Astrocyte (in vitro differentiated cells and primary cell): ENCODE data around the gene ESRP2. TPM values are rescaled to one million over a fixed set of nuclear protein-coding genes. Genes with fewer than 3 reads are reported as not detected.

ENCODE experiments used
- DNase-seq: peaks from one replicate; pipeline ENCODE4 v3.0.0-alpha.2; 2010; ENCODE audit warnings: low read depth
- FAIRE-seq: peaks from 2 replicates; lab custom pipeline; 2011; peaks lifted over from hg19 to GRCh38; lab: Jason Lieb, UNC
- H2AFZ ChIP-seq: 2 replicates; pipeline ENCODE4 v1.6.0; 2012; ENCODE audit warnings: low read depth, low read length, inconsistent platforms
- H3K27ac ChIP-seq: 2 replicates; pipeline ENCODE4 v1.5.1; 2011; ENCODE audit warnings: low read depth, low read length, inconsistent platforms
- H3K27me3 ChIP-seq: 2 replicates; pipeline ENCODE4 v1.6.0; 2011; ENCODE audit warnings: low read length, inconsistent platforms; ENCODE audit not compliant: insufficient read depth
- H3K36me3 ChIP-seq: 2 replicates; pipeline ENCODE4 v1.5.1; 2011; ENCODE audit warnings: low read length, inconsistent platforms; ENCODE audit not compliant: insufficient read depth
- H3K4me1 ChIP-seq: 2 replicates; pipeline ENCODE4 v1.5.1; 2011; ENCODE audit warnings: low read length, inconsistent platforms; ENCODE audit not compliant: insufficient read depth
- H3K4me2 ChIP-seq: 2 replicates; pipeline ENCODE4 v1.6.0; 2012; ENCODE audit warnings: low read length, inconsistent platforms
- H3K4me3 ChIP-seq: 2 replicates; pipeline ENCODE4 v1.5.1; 2011; ENCODE audit warnings: low read depth, mild to moderate bottlenecking, low read length, inconsistent platforms; ENCODE audit not compliant: insufficient read depth
- H3K79me2 ChIP-seq: 2 replicates; pipeline ENCODE4 v1.6.0; 2012; ENCODE audit warnings: mild to moderate bottlenecking, low read length, inconsistent platforms; ENCODE audit not compliant: insufficient read depth
- H3K9ac ChIP-seq: 2 replicates; pipeline ENCODE4 v1.6.0; 2012; ENCODE audit warnings: mild to moderate bottlenecking, low read length, inconsistent platforms
- H3K9me3 ChIP-seq: 2 replicates; pipeline ENCODE4 v1.5.1; 2012; ENCODE audit warnings: low read depth, mild to moderate bottlenecking, low read length, inconsistent platforms; ENCODE audit not compliant: insufficient read depth
- H4K20me1 ChIP-seq: 2 replicates; pipeline ENCODE4 v1.6.0; 2012; ENCODE audit warnings: low read length, inconsistent platforms; ENCODE audit not compliant: insufficient read depth
- H3K27ac Mint-ChIP-seq: one replicate; pipeline ENCODE4 v1.8.0; 2021; ENCODE audit warnings: mild to moderate bottlenecking, mixed read lengths; ENCODE audit not compliant: unreplicated experiment
- H3K27me3 Mint-ChIP-seq: one replicate; pipeline ENCODE4 v1.8.0; 2021; ENCODE audit warnings: low read depth, mixed read lengths; ENCODE audit not compliant: unreplicated experiment
- H3K36me3 Mint-ChIP-seq: one replicate; pipeline ENCODE4 v1.8.0; 2021; ENCODE audit warnings: low read depth, mixed read lengths; ENCODE audit not compliant: unreplicated experiment
- H3K4me1 Mint-ChIP-seq: one replicate; pipeline ENCODE4 v1.8.0; 2021; ENCODE audit warnings: low read depth, mixed read lengths; ENCODE audit not compliant: unreplicated experiment
- H3K4me3 Mint-ChIP-seq: one replicate; pipeline ENCODE4 v1.8.0; 2021; ENCODE audit warnings: mild to moderate bottlenecking, moderate library complexity, mixed read lengths; ENCODE audit not compliant: unreplicated experiment
- H3K9me3 Mint-ChIP-seq: one replicate; pipeline ENCODE4 v1.8.0; 2021; ENCODE audit warnings: mild to moderate bottlenecking, mixed read lengths; ENCODE audit not compliant: unreplicated experiment
- CTCF ChIP-seq: IDR thresholded peaks from 2 replicates; pipeline ENCODE4 v1.5.1; 2011; ENCODE audit warnings: low read depth, mild to moderate bottlenecking, inconsistent platforms, low read length, moderate library complexity; ENCODE audit not compliant: insufficient read depth
- EZH2 ChIP-seq: IDR thresholded peaks from 2 replicates; pipeline ENCODE4 v1.6.1; 2012; ENCODE audit warnings: mild to moderate bottlenecking, low read length, inconsistent platforms; ENCODE audit not compliant: insufficient read depth
- total RNA-seq: library from RNA; stranded (reverse); gene quantifications from 2 replicates; pipeline ENCODE4 v1.2.1, GENCODE V29; 2021

The ESRP2 gene
- total RNA-seq, 1 donor from 2014 or later = 5.1 TPM

GRCh38 chr16:68234188-68235107 is 1.5 kb downstream of the ESRP2 start:
- no peak overlapping the region for H3K27ac ChIP-seq
- H3K4me3 Mint-ChIP-seq = peak overlapping the region; percentile 68
- peaks cover 22% of the 10 kb centered on the region for H3K4me1 ChIP-seq
- no peak for DNase-seq
- H3K27me3 Mint-ChIP-seq = peaks cover 4% of the 10 kb centered on the region
- no peak for FAIRE-seq
- H3K36me3 Mint-ChIP-seq = peaks cover 3% of the 10 kb centered on the region
- no peaks in the 10 kb centered on the region for H3K79me2 ChIP-seq
- no peaks in the 10 kb centered on the region for H3K36me3 ChIP-seq
- peaks cover 13% of the 10 kb centered on the region for H4K20me1 ChIP-seq
- peaks cover 4% of the 10 kb centered on the region for H3K4me1 Mint-ChIP-seq
- H3K9me3 Mint-ChIP-seq = no peaks in the 10 kb centered on the region
- H3K9me3 ChIP-seq = no peaks in the 10 kb centered on the region
- peaks cover 15% of the 10 kb centered on the region for H3K27me3 ChIP-seq
- no peak for TF ChIP-seq EZH2
- no peak for TF ChIP-seq CTCF
- no peak overlapping the region for H2AFZ ChIP-seq
- no peak overlapping the region for H3K4me2 ChIP-seq
- peak overlapping the region; percentile 60 for H3K27ac Mint-ChIP-seq
- no peak overlapping the region for H3K9ac ChIP-seq
- H3K4me3 ChIP-seq = no peak overlapping the region

- no peak for TF ChIP-seq EZH2
- TF ChIP-seq CTCF = no peak
- H3K27ac ChIP-seq = no peak overlapping the region
- peaks cover 3% of the 10 kb centered on the region for H3K36me3 Mint-ChIP-seq
- DNase-seq = no peak
- no peaks in the 10 kb centered on the region for H3K79me2 ChIP-seq
- H3K9me3 ChIP-seq = no peaks in the 10 kb centered on the region
- H3K27ac Mint-ChIP-seq = no peak overlapping the region
- no peak overlapping the region for H3K4me2 ChIP-seq
- peaks cover 17% of the 10 kb centered on the region for H4K20me1 ChIP-seq
- H3K36me3 ChIP-seq = no peaks in the 10 kb centered on the region
- H3K4me3 ChIP-seq = no peak overlapping the region
- no peak overlapping the region for H3K4me3 Mint-ChIP-seq
- FAIRE-seq = no peak
- peaks cover 4% of the 10 kb centered on the region for H3K27me3 Mint-ChIP-seq
- H3K4me1 ChIP-seq = peaks cover 22% of the 10 kb centered on the region
- H3K9ac ChIP-seq = no peak overlapping the region
- no peak overlapping the region for H2AFZ ChIP-seq
- H3K4me1 Mint-ChIP-seq = peaks cover 8% of the 10 kb centered on the region
- H3K27me3 ChIP-seq = peaks cover 15% of the 10 kb centered on the region
- H3K9me3 Mint-ChIP-seq = no peaks in the 10 kb centered on the region
These were observed 2.1 kb downstream of the ESRP2 start for GRCh38 chr16:68233835-68234187.
